ENCODE results near the gene POTEF. TPM values are rescaled to one million over a fixed set of nuclear protein-coding genes. Genes with fewer than 3 reads are reported as not detected.

Gene POTEF
- total RNA-seq, 1 experiment from 2014 or later, result 6.4 TPM

Other genes starting within 250 kb of the POTEF start
- gene RAB6C, start 149.6 kb downstream of the POTEF start, total RNA-seq (2014; rRNA removed; shearing (Covaris generic); ENCODE audit: low replicate concordance), result not detected in 2 replicates
- 19.9 and 37.3 TPM in 2 replicates for gene CCDC74B, start 15.9 kb upstream of the POTEF start, total RNA-seq (2014; rRNA removed; shearing (Covaris generic); ENCODE audit: low replicate concordance)
- 38.0 and 46.7 TPM in 2 replicates for gene SMPD4, start 52.4 kb upstream of the POTEF start, total RNA-seq (2014; rRNA removed; shearing (Covaris generic); ENCODE audit: low replicate concordance)
- gene MZT2B, start 53.0 kb upstream of the POTEF start, total RNA-seq (2014; rRNA removed; shearing (Covaris generic); ENCODE audit: low replicate concordance), result 330 and 444 TPM in 2 replicates
- gene TUBA3E, start 69.2 kb upstream of the POTEF start, total RNA-seq (2014; rRNA removed; shearing (Covaris generic); ENCODE audit: low replicate concordance), result not detected in 2 replicates
- gene IMP4, start 213.7 kb upstream of the POTEF start, total RNA-seq (2014; rRNA removed; shearing (Covaris generic); ENCODE audit: low replicate concordance), result 78.6 and 105 TPM in 2 replicates
- gene PTPN18, start 226.8 kb upstream of the POTEF start, total RNA-seq (2014; rRNA removed; shearing (Covaris generic); ENCODE audit: low replicate concordance), result 20.8 and 26.1 TPM in 2 replicates

Data from Caki2 (cell line).